GM12872 (cell line): Measurements from ENCODE around the gene PRX.

ENCODE experiments used
- TF ChIP-seq, protein P1 (sequence below): IDR thresholded peaks from 3 replicates; pipeline ENCODE4 v1.5.1; 2011; ENCODE audit warnings: low read depth, mild to moderate bottlenecking, low read length, moderate library complexity; ENCODE audit not compliant: insufficient read depth

PRX gene

DNA sequence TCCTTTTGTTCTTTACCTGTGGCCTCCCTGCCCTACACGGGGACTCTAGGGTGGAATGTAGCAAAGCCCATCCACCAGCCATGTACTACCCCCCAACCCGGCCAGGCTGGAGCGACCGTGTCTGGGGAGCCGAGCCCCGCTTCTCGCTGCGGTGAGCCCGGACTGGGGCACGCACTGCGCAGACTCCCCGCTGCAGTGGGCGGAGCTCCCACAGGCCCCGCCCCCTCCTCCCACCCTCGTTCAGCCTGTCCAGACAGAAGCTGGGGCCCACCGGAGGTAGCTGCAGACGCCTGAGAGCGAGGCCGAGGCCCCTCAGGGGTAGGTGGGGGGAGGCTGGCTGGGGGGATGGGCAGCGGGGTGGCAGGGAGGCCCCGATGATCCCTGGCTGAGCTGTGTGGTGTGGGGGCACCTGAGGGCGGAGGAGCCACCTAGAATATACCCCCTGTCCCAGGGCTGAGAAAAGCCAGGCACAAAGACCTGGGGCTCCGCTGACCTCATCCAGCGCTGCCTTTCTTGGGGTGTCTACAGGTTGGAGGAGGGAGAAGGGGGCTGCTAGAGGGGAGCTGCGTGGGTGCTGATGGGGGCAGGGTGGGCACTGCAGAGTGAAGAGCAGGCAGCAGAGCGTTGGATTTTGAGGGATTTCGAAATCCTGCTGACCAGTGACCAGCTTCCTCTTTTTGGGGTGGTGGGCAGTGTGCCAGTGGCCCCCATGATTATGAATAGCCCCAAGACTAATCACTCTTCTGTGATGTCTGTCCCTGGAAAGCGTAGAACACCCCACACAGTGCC lies 47.4 kb downstream of the PRX start:
- TF ChIP-seq, protein P1, sequence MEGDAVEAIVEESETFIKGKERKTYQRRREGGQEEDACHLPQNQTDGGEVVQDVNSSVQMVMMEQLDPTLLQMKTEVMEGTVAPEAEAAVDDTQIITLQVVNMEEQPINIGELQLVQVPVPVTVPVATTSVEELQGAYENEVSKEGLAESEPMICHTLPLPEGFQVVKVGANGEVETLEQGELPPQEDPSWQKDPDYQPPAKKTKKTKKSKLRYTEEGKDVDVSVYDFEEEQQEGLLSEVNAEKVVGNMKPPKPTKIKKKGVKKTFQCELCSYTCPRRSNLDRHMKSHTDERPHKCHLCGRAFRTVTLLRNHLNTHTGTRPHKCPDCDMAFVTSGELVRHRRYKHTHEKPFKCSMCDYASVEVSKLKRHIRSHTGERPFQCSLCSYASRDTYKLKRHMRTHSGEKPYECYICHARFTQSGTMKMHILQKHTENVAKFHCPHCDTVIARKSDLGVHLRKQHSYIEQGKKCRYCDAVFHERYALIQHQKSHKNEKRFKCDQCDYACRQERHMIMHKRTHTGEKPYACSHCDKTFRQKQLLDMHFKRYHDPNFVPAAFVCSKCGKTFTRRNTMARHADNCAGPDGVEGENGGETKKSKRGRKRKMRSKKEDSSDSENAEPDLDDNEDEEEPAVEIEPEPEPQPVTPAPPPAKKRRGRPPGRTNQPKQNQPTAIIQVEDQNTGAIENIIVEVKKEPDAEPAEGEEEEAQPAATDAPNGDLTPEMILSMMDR, result no peak

- TF ChIP-seq, protein P1, result no peak
These were observed 48.2 kb downstream of the PRX start for GRCh38 chr19:40365010-40365409.

- TF ChIP-seq, protein P1, result no peak
These were observed 50.1 kb downstream of the PRX start for GRCh38 chr19:40363069-40363468.

- TF ChIP-seq, protein P1, result no peak
These were observed 51.0 kb downstream of the PRX start for GRCh38 chr19:40362160-40362559.

- TF ChIP-seq, protein P1, result no peak
These were observed 52.4 kb downstream of the PRX start for GRCh38 chr19:40360708-40361241.

- TF ChIP-seq, protein P1, result no peak
These were observed 53.0 kb downstream of the PRX start for GRCh38 chr19:40360020-40360707.

GRCh38 chr19:40358773-40359172 lies 54.4 kb downstream of the PRX start:
- TF ChIP-seq, protein P1, result no peak
